ENCODE results near the gene MSANTD2. TPM values are rescaled to one million over a fixed set of nuclear protein-coding genes. Genes with fewer than 3 reads are reported as not detected.

The MSANTD2 gene
- total RNA-seq, 1 experiment from 2014 or later: 13.2 TPM

GRCh38 chr11:124754309-124754708 is 45.9 kb downstream of the MSANTD2 start:
- no peak for DNase-seq (ENCODE audit: low spot score)

DNA sequence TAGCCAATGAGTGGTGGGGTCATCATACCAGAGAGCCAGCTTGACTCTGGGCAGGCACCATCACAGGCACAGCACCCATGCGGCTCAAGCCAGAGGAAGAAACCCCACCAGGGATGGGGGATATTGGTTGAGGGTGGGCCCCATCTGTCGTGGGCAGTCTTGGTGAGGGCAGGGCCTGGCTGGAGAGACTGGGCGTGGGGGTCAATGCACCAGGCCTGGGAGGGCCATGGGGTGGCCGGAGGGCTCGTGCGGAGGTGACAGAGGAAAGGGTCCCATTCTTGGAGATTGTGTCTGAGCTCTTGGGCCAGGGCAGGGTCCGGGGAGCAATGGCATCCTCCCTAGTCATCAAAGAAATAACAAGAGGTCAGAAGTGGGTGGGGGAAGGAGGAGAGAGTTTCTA is 46.6 kb downstream of the MSANTD2 start:
- DNase-seq (ENCODE audit: low spot score): no peak

- DNase-seq (ENCODE audit: low spot score): no peak
Observed at GRCh38 chr11:124753205-124753604, 47.0 kb downstream of the MSANTD2 start.

DNA sequence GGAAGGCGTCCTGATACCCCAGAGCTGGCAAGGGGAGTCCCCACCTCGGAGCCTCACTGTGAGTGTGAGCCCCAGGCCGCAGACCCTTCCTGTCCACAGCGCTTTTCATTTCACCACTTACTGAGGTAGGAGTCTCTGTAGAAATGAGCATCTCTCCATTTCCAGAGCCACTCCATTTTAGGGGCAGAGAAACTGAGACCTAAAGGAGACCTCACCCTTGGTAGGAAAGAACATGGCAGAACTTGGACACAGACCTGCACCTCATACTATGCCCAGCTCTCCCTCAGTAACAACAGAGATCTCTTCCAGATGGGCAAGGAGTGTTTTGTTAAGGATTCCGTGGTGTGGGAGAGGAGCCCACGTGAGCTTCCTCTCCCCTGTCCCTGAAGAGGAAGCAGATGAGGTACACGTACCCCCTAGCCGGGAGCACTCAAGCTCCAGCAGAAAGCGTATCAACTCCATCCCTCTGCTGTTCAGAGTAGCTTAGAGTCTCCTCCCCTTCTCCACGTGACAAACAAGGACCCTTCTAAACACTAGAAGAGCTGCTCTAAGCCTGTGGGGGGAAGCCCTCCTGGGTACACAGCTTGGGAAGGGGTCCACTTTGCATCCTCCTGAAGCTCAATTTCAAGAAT is 47.6 kb downstream of the MSANTD2 start:
- no peak for DNase-seq (ENCODE audit: low spot score)

GRCh38 chr11:124751741-124752470 is 48.3 kb downstream of the MSANTD2 start, which contains the start of gene VSIG2:
VSIG2 (minus strand) TSS chr11:124752255; CDS start chr11:124752137, 118 bp downstream.
- DNase-seq (ENCODE audit: low spot score): no peak

DNA sequence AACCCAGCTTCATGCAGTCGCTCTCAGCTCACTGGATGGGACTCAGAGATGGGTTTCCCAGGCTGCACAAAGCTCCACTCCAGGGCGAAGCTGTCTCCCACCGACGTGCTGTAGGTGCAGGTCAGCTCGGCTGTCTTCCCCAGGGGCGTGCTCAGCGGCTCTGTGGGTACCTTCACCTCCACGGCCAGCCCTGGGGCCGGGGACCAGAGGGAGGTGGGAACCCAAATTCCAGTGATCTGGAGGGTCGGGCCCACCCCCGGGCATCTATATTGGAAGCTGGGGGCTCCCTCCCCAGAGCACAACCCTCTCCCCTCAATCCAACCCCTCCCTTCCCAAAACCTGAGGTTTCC is 48.8 kb downstream of the MSANTD2 start:
- no peak for DNase-seq (ENCODE audit: low spot score)

- DNase-seq (ENCODE audit: low spot score): no peak
Observed at GRCh38 chr11:124749912-124750311, 50.3 kb downstream of the MSANTD2 start.

GRCh38 chr11:124748481-124749343 is 51.5 kb downstream of the MSANTD2 start:
- DNase-seq (ENCODE audit: low spot score): no peak

DNA sequence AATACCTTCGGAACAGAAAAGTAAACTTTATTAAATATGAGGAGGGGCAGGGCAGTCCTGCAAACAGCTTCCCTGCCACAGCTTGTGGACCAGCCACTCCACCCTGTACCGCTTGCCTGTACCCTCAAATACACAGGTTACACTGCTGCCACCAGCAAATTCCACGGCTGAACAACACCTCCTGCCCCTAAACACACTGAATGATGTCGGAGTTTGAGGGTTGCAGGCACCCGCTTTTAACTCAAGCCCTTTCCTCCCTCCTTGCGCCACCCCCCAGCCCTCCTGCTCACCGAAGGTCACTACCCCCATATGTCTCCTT is 52.1 kb downstream of the MSANTD2 start:
- DNase-seq (ENCODE audit: low spot score): no peak

DNA sequence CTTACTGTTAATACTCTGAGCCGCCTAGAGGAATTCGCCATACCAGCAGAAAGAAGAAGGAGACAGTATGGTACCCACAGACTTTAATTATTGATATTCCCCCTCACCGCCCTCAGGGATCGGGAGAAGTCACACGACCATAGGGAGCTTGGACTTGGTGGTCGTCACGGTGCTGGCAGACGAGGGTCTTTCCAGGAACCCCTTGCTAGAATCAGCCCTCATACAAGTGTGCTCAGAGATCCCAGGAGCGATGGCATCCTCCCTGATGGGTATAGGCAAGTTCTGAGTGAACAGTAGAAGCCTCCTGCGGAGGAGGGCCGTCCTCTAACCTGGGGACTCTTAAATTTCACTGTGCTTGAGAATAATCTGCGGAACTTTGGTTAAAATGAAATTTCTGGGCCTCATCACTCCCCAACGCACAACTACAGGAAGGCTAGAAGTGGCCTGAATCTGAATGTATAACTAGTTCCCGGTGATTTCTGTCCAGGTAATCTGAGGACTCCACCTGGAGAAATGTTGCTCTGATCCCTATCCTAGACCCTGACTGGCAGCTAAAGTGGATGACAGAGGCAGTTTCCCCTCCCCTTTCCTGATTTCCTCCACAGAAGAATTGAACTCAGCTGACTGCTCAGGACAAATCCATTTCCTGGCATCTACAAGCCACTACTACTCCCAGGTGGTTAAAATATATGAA is 52.7 kb downstream of the MSANTD2 start:
- no peak for DNase-seq (ENCODE audit: low spot score)

GRCh38 chr11:124746621-124747243 is 53.5 kb downstream of the MSANTD2 start:
- no peak for DNase-seq (ENCODE audit: low spot score)

- no peak for DNase-seq (ENCODE audit: low spot score)
Observed at GRCh38 chr11:124745835-124746620, 54.2 kb downstream of the MSANTD2 start.

GRCh38 chr11:124745270-124745834 is 54.9 kb downstream of the MSANTD2 start:
- no peak for DNase-seq (ENCODE audit: low spot score)

- no peak for DNase-seq (ENCODE audit: low spot score)
Observed at GRCh38 chr11:124743050-124743449, 57.2 kb downstream of the MSANTD2 start.

- DNase-seq (ENCODE audit: low spot score): no peak
Observed at GRCh38 chr11:124742555-124742954, 57.7 kb downstream of the MSANTD2 start.

GRCh38 chr11:124740277-124740882 is 59.8 kb downstream of the MSANTD2 start:
- DNase-seq (ENCODE audit: low spot score): peak; percentile 42

GRCh38 chr11:124739479-124740276 is 60.5 kb downstream of the MSANTD2 start, which contains the start of gene NRGN:
NRGN (plus strand) TSS chr11:124739942; CDS start chr11:124740085, 143 bp downstream.
- peak; percentile 90 for DNase-seq (ENCODE audit: low spot score)

- no peak for DNase-seq (ENCODE audit: low spot score)
Observed at GRCh38 chr11:124738713-124739478, 61.3 kb downstream of the MSANTD2 start.
